ENCODE results near the gene TMEM170B.

GRCh38 chr6:11542863-11543262, 5.3 kb downstream of the TMEM170B start:
- TF ChIP-seq CTCF (IDR thresholded peaks at IDR 0.05): no peak
- TF ChIP-seq POLR2A (IDR thresholded peaks at IDR 0.05): no peak

Data from uterus (tissue), 2 donors.